Measurements from ENCODE around the gene SUMF1.

Gene SUMF1

DNA sequence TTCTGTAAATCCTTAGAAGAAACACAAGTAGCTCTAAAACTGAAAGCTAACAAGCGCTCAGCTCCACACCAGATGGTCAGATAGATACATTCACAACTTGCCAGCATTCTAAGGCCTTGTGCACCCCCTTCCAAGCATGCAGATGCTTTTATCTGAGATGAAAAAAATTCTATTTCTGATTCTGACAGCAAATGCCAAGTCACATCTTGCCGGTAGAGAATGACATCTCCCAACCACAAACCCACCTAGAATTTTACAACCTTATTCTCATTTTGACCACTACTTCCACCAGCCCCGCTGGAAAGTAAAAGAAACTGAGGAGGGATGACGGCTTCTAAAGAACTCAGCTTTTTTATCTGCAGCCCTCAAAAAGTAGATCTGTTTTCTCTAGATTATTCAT lies 57.7 kb downstream of the SUMF1 start:
- H3K9me3 Mint-ChIP-seq, result no peaks in the 10 kb centered on the region
- ATAC-seq (ENCODE audit: low read depth) (no peak), DNase-seq (ENCODE audit: low spot score in 2 of 2) (no peak)
- H3K27me3 Mint-ChIP-seq, result no peaks in the 10 kb centered on the region
- H3K4me1 Mint-ChIP-seq, result peaks cover 3% of the 10 kb centered on the region
- H3K27ac Mint-ChIP-seq, result no peak overlapping the region
- H3K36me3 Mint-ChIP-seq, result peaks cover 25% of the 10 kb centered on the region
- no peak overlapping the region for H3K4me3 Mint-ChIP-seq

DNA sequence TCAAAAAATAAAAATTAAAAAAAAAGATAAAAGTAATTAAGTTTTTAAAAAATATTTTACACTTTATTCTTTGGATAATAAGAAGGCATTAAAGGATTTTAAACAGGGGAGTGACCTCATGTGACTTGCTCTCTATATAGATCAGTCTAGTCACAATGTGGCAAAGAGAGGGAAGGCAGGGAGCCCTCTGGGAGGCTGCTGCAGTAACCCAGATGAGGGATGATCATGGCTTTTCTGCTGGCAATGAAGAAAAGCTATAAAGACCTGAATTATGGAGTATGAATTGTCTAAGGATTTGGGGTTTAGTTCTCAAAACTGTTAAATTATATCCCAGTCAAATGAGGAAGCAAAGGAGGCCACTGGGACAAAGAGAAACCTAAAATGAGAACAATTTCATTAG lies 58.1 kb downstream of the SUMF1 start:
- DNase-seq (ENCODE audit: low spot score in 2 of 2) (no peak), ATAC-seq (ENCODE audit: low read depth) (no peak)
- H3K27ac Mint-ChIP-seq, result no peak overlapping the region
- no peak overlapping the region for H3K4me3 Mint-ChIP-seq
- no peaks in the 10 kb centered on the region for H3K27me3 Mint-ChIP-seq
- peaks cover 25% of the 10 kb centered on the region for H3K36me3 Mint-ChIP-seq
- H3K9me3 Mint-ChIP-seq, result no peaks in the 10 kb centered on the region
- peaks cover 3% of the 10 kb centered on the region for H3K4me1 Mint-ChIP-seq

DNA sequence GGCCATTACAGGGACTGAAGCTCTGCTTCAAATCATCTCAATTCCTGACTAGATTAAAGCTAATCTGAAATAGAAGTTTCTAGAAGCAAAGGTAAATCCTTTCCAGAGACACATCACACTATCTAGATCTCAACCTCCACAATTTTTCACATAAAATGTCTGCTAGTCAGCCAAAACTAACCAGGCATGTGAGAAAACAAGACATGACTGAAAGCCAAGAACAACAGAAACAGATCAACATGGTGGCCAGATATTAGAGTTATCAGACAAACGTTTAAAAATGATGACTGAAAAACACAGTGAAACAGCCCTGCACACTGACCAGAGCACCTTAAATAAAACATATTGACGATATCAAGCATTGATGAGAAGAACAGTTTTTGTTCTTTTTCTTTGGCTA lies 59.1 kb downstream of the SUMF1 start:
- Mint-ChIP-seq H3K36me3 (peaks cover 32% of the 10 kb centered on the region), H3K4me3 (no peak overlapping the region), H3K9me3 (no peaks in the 10 kb centered on the region), H3K27me3 (no peaks in the 10 kb centered on the region), H3K27ac (no peak overlapping the region), H3K4me1 (peaks cover 3% of the 10 kb centered on the region)
- DNase-seq (ENCODE audit: low spot score in 2 of 2) (no peak), ATAC-seq (ENCODE audit: low read depth) (no peak)

DNA sequence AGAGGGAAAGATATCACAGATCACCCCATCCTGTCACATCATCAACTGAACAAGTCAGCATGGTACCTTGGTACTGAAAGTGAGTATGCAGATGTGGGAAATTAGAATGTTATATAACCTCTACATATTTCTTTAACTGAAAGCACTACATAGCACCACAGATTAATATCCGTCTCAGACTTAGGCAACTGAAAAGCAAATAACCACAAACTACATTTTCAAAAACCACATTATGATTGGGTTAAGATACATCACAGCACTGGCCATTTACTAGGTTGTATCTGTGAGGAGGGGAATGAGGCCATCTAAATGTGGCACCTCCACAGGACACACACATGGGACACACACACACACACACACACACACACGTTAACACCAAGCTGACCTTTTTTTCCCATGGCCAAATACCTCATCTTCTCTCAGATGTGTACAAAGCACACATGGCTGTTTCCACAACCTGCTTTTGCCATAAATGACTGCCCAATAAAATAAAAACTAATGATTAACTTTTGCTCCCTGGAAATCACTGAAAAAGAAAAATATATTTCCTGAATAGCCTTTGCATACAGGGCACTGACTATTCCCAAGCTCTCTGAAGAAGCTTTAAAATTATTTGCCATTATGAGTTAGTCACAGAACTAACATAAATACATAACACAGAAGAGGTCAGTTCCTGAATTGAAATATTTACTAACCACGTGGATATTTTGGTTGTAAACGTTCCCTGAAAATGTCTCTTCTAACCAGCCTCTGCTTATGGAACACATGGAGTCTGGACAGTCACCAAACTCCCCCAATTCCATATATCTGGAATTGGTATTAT lies 60.1 kb downstream of the SUMF1 start:
- Mint-ChIP-seq H3K9me3 (no peaks in the 10 kb centered on the region), H3K36me3 (peaks cover 36% of the 10 kb centered on the region), H3K4me3 (no peak overlapping the region), H3K4me1 (peaks cover 3% of the 10 kb centered on the region), H3K27ac (no peak overlapping the region), H3K27me3 (no peaks in the 10 kb centered on the region)
- DNase-seq (ENCODE audit: low spot score in 2 of 2), result no peak
- ATAC-seq (ENCODE audit: low read depth), result no peak

DNA sequence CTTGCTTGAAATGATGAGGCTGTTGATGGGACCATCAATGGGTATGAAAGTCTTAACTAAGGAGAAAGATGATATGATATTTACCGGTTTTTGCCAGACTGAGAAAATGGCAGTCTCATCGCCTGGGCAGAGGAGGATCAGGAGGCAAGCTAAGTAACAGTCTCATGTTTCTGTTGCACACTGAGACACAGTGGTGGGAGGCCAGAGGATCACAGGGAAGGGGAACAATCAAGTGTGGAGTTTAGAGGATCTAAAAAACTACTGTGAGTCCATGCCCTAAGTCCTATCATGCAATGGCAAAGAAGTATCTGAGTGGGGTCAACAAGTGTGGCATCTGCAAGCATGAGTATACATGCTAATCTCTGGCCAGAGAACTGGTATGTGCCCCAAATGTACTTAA lies 62.2 kb downstream of the SUMF1 start:
- Mint-ChIP-seq H3K27ac (no peak overlapping the region), H3K4me1 (no peaks in the 10 kb centered on the region), H3K9me3 (no peaks in the 10 kb centered on the region), H3K27me3 (no peaks in the 10 kb centered on the region), H3K4me3 (no peak overlapping the region), H3K36me3 (peaks cover 35% of the 10 kb centered on the region)
- DNase-seq (ENCODE audit: low spot score in 2 of 2) (no peak), ATAC-seq (ENCODE audit: low read depth) (no peak)

DNA sequence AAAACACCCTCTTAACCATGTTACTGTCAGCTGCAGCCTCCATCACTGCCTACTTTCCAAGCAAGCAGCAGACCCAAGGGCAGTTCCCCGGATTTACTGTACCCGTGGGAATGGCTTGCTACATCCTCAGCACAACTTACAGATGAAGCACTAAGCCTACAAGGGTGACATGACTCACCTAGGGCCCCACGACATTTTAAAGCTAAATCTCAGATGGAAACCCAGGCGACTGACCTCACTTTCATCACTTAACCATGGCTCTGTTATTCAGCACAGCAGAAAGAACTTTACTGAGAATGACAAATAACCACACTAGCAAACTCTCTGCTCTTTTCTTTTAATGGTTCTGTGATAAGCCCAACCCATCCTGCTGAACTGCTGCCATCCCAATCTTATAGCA lies 65.6 kb downstream of the SUMF1 start:
- Mint-ChIP-seq H3K9me3 (no peaks in the 10 kb centered on the region), H3K4me3 (no peak overlapping the region), H3K36me3 (peaks cover 40% of the 10 kb centered on the region), H3K27ac (no peak overlapping the region), H3K4me1 (no peaks in the 10 kb centered on the region), H3K27me3 (no peaks in the 10 kb centered on the region)
- ATAC-seq (ENCODE audit: low read depth), result no peak
- no peak for DNase-seq (ENCODE audit: low spot score in 2 of 2)

DNA sequence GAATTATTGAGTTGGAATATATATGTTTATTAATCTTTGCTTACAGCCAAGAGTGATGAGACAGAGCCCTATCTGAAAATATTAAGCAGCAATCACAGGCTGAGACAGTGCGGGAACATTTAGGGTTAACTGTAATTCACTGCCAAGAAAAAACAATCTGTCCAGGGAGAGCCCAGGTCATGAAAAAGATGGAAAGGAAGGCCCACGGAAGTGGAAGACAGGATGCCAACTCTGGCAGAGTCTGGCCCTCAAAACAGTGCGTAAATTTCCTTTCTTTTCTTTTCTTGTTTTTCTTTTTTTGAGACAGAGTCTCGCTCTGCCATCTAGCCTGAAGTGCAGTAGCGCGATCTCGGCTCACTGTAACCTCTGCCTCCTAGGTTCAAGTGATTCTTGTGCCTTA lies 67.6 kb downstream of the SUMF1 start:
- no peaks in the 10 kb centered on the region for H3K4me1 Mint-ChIP-seq
- ATAC-seq (ENCODE audit: low read depth) (no peak), DNase-seq (ENCODE audit: low spot score in 2 of 2) (no peak)
- no peak overlapping the region for H3K4me3 Mint-ChIP-seq
- H3K36me3 Mint-ChIP-seq, result peaks cover 41% of the 10 kb centered on the region
- H3K27me3 Mint-ChIP-seq, result no peaks in the 10 kb centered on the region
- no peaks in the 10 kb centered on the region for H3K9me3 Mint-ChIP-seq
- no peak overlapping the region for H3K27ac Mint-ChIP-seq

DNA sequence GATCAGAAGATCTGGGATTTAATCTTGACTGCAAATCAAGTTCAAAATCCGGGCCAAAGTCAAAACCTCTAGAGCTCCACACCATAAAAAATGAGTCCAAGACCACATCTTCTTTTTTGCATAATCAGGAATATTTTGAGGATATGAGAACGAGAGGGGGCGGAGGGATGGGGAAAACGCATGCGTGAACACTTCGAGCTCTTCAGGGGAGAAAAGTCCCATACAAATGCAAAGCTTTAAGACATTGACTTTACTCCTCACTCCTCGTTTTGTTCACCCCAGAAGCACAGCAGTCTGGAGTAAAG lies 68.2 kb downstream of the SUMF1 start:
- no peaks in the 10 kb centered on the region for H3K9me3 Mint-ChIP-seq
- H3K27me3 Mint-ChIP-seq, result no peaks in the 10 kb centered on the region
- H3K36me3 Mint-ChIP-seq, result peaks cover 41% of the 10 kb centered on the region
- H3K27ac Mint-ChIP-seq, result no peak overlapping the region
- ATAC-seq (ENCODE audit: low read depth), result no peak
- no peak for DNase-seq (ENCODE audit: low spot score in 2 of 2)
- H3K4me1 Mint-ChIP-seq, result no peaks in the 10 kb centered on the region
- H3K4me3 Mint-ChIP-seq, result no peak overlapping the region

DNA sequence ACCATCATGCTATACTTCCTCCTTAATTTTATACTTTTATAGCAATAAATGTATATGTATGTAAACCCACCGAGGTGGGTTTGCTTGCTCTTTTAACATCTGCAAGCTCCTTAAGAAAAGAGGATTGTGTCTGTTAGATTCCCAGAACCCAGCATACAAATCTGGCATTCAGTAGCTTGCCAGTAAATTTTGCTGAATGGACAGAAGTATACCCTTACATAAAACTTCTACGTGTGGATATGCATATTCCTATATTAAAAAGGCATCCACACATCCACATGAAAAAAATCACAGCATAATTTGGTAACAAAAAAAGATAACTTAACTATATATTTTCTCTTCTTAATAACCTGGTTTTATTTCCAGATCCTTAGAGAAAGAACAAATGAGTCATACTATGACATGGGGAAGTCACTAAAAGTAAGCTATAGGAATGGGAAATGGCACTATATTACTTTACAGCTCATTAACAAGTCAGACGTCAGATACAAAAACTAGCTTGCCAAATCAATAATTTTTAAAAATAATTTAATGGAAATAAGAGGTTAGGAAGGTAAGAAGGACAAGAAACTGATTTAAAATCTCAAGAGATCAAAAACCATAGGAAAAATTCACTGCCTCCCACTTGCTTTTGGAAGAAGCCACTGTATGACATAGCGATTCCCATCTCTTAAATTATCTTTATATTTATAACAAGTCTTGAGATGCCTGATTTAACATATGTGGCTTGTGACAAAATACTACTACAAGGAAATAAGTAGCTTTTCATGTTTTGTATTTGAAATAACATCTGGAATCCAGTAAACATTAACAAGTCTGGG lies 68.7 kb downstream of the SUMF1 start:
- no peaks in the 10 kb centered on the region for H3K4me1 Mint-ChIP-seq
- DNase-seq (ENCODE audit: low spot score in 2 of 2) (no peak), ATAC-seq (ENCODE audit: low read depth) (no peak)
- no peak overlapping the region for H3K4me3 Mint-ChIP-seq
- no peaks in the 10 kb centered on the region for H3K9me3 Mint-ChIP-seq
- H3K27ac Mint-ChIP-seq, result no peak overlapping the region
- H3K27me3 Mint-ChIP-seq, result no peaks in the 10 kb centered on the region
- peaks cover 36% of the 10 kb centered on the region for H3K36me3 Mint-ChIP-seq

DNA sequence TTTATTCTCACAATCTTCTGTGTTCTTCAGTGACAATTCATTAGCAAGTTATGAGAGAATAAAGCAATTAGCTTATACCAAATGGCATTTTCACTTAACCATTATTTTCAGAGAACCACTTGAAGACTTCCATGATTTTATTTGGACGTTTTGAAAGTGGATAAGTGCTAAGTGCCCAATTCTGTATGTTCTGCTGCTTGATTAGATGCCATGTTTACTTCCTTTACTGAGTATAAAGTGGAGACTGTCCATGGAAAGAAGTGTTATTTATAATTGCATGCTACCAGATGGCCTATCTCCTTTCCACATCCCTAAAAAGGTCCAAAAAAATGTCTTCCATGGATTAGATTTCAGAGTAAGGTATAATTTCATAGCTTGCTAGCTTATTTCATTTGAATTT lies 69.6 kb downstream of the SUMF1 start:
- ATAC-seq (ENCODE audit: low read depth) (no peak), DNase-seq (ENCODE audit: low spot score in 2 of 2) (no peak)
- peaks cover 35% of the 10 kb centered on the region for H3K36me3 Mint-ChIP-seq
- no peaks in the 10 kb centered on the region for H3K9me3 Mint-ChIP-seq
- no peaks in the 10 kb centered on the region for H3K27me3 Mint-ChIP-seq
- H3K4me3 Mint-ChIP-seq, result no peak overlapping the region
- H3K27ac Mint-ChIP-seq, result no peak overlapping the region
- no peaks in the 10 kb centered on the region for H3K4me1 Mint-ChIP-seq

DNA sequence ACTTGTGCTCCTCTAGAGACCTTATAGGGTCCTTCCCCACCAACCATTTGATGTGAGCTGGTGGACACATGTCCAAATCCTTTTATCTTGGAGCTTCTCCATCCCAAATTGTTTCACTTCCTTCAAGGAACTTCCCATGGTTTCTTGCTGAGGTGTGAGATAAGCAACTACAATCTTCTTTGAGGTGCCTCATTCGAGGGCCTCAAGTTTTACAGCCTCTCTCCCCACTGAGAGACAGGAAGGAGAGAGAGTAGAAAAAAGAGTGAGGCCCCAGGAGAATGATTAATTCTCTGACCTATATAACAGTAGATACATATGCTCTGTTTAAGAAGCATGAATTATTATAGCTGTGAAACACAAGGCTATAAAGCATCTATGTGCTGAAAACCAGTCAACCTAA lies 70.5 kb downstream of the SUMF1 start:
- Mint-ChIP-seq H3K27ac (no peak overlapping the region), H3K36me3 (peaks cover 32% of the 10 kb centered on the region), H3K9me3 (peaks cover 2% of the 10 kb centered on the region), H3K27me3 (no peaks in the 10 kb centered on the region), H3K4me1 (no peaks in the 10 kb centered on the region), H3K4me3 (no peak overlapping the region)
- no peak for DNase-seq (ENCODE audit: low spot score in 2 of 2)
- ATAC-seq (ENCODE audit: low read depth), result no peak

DNA sequence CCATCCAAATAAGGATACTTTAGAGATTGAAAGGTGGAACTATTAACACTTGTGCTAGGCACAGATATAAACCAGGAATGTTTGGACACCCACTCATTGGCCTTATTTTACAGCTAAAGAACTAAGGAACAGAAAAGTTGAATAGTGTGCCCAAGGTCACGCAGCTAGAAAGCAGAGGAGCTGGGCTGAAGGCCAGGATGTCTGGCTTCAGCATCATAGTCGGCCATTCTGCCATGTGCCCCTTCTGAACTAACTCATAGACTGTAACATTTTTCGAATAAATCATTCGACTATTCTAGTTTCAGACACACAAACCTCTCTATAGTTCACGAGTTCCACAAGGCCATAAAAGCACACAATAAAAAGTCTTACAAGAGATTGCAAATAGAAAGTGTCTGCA lies 71.1 kb downstream of the SUMF1 start:
- Mint-ChIP-seq H3K36me3 (peaks cover 32% of the 10 kb centered on the region), H3K4me1 (no peaks in the 10 kb centered on the region), H3K27ac (no peak overlapping the region), H3K27me3 (no peaks in the 10 kb centered on the region), H3K4me3 (no peak overlapping the region), H3K9me3 (peaks cover 2% of the 10 kb centered on the region)
- DNase-seq (ENCODE audit: low spot score in 2 of 2), result no peak
- ATAC-seq (ENCODE audit: low read depth), result no peak

DNA sequence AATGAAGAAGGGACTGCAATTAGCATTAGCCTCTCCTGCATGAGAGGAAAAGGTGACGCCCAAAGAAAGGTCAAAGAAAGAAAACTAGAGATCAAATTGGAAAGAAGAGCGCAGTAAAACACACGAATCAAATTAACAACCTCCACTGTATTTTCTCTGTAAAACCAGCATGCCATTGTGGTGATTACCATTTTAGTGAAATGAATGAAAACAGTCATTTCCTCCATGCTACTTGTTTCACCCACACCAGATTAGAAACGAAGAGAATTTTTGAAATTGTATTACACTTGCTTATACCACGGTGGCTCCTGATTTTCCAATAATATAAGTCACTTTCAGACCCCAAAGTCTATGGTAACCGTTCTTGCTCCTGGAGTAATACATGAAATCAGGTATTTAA lies 71.6 kb downstream of the SUMF1 start:
- H3K36me3 Mint-ChIP-seq, result peaks cover 33% of the 10 kb centered on the region
- ATAC-seq (ENCODE audit: low read depth) (no peak), DNase-seq (ENCODE audit: low spot score in 2 of 2) (no peak)
- H3K9me3 Mint-ChIP-seq, result peaks cover 2% of the 10 kb centered on the region
- no peaks in the 10 kb centered on the region for H3K27me3 Mint-ChIP-seq
- no peaks in the 10 kb centered on the region for H3K4me1 Mint-ChIP-seq
- H3K27ac Mint-ChIP-seq, result no peak overlapping the region
- no peak overlapping the region for H3K4me3 Mint-ChIP-seq

DNA sequence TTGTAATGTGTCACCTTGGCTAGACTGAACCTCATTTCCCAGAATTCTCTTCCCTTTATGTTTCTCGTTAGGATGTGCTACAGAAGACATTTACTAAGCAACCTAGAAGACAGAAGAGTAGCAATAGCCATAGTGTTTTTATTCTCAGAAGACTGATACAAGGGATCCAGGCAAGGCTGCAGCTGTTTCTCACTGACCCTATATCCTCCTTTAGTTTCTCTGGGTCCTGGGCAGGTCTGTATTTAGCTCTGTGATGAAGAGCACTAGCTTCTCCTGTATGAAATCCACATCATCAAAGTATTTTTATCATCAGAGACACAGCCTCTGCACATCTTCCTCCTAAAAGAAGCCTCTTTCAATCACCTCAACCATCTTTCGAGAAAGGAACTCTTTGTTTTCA lies 72.5 kb downstream of the SUMF1 start:
- Mint-ChIP-seq H3K27ac (no peak overlapping the region), H3K27me3 (no peaks in the 10 kb centered on the region), H3K9me3 (peaks cover 2% of the 10 kb centered on the region), H3K4me1 (no peaks in the 10 kb centered on the region), H3K4me3 (no peak overlapping the region), H3K36me3 (peaks cover 33% of the 10 kb centered on the region)
- no peak for ATAC-seq (ENCODE audit: low read depth)
- no peak for DNase-seq (ENCODE audit: low spot score in 2 of 2)

DNA sequence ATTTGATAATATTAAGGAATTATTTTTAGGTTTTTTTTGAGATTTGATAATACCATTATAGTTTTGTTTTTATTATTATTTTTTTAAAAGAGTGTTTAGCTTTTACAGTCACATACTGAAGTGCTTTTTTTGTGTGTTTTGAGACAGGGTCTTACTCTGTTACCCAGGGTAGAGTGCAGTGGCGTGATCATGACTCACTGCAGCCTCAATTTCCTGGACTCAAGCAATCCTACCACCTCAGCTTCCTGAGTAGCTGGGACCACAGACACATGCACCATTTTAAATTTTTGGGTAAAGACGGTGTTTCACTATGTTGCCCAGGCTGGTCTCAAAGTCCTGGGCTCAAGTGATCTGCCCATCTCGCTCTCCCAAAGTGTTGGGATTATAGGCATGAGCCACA lies 73.0 kb downstream of the SUMF1 start:
- ATAC-seq (ENCODE audit: low read depth) (no peak), DNase-seq (ENCODE audit: low spot score in 2 of 2) (no peak)
- Mint-ChIP-seq H3K27ac (no peak overlapping the region), H3K27me3 (no peaks in the 10 kb centered on the region), H3K9me3 (peaks cover 2% of the 10 kb centered on the region), H3K4me1 (no peaks in the 10 kb centered on the region), H3K36me3 (peaks cover 28% of the 10 kb centered on the region), H3K4me3 (no peak overlapping the region)

All from memory B cell (primary cell).